Measurements from ENCODE around the gene MYL3.
A peak's percentile ranks its signal among the peaks of the same experiment; 100 is the strongest.

The MYL3 gene

DNA sequence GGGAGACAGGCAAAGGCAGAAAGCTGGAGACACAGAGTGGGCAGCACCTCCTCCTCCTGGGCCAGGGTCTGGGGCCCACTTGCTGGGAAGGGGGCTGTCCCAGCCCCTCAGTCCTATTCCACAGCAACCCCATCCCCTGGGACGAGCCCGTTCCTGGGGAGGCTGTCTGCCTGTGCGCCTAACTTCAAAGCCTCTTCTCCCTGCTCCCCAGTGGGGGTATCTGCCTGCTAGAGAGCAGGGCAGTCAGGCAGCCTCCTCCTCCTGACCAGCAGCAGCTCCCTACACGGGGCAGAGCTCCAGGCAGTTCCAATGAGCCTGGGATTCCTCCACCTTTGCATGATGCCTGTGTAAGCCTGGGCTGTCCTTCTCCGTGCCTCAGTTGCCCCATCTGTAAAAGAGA is 21.2 kb upstream of the MYL3 start:
- TF ChIP-seq, protein P1, sequence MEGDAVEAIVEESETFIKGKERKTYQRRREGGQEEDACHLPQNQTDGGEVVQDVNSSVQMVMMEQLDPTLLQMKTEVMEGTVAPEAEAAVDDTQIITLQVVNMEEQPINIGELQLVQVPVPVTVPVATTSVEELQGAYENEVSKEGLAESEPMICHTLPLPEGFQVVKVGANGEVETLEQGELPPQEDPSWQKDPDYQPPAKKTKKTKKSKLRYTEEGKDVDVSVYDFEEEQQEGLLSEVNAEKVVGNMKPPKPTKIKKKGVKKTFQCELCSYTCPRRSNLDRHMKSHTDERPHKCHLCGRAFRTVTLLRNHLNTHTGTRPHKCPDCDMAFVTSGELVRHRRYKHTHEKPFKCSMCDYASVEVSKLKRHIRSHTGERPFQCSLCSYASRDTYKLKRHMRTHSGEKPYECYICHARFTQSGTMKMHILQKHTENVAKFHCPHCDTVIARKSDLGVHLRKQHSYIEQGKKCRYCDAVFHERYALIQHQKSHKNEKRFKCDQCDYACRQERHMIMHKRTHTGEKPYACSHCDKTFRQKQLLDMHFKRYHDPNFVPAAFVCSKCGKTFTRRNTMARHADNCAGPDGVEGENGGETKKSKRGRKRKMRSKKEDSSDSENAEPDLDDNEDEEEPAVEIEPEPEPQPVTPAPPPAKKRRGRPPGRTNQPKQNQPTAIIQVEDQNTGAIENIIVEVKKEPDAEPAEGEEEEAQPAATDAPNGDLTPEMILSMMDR (IDR thresholded peaks at IDR 0.05; ENCODE audit: low read depth, low read length): no peak
- Histone ChIP-seq H3K4me3 (ENCODE audit: low read depth, low read length) (no peak overlapping the region), H3K27me3 (ENCODE audit: insufficient read depth, low read depth, severe bottlenecking) (peaks cover 15% of the 10 kb centered on the region), H3K27ac (no peak overlapping the region), H3K9me3 (ENCODE audit: severe bottlenecking) (no peaks in the 10 kb centered on the region), H3K36me3 (no peaks in the 10 kb centered on the region)
- no peak for DNase-seq

DNA sequence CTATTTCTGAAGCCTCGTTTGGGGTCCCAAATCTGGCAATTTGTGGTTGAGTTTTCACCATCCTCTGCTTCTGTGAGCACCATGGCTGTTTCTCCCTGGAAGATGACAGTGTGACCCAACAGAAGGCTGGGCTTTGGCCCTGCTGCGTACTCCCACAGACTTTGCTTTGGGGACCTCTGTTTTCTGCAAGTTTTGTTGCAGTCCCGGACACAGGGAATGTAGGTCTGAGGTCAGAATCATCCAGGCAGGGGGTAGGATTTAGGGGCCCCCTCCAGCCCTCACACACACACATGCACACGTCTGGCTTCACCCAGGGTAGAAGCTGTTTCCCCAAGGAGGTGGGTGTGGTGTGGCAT is 20.6 kb upstream of the MYL3 start:
- DNase-seq: no peak
- Histone ChIP-seq H3K36me3 (no peaks in the 10 kb centered on the region), H3K27ac (no peak overlapping the region), H3K9me3 (ENCODE audit: severe bottlenecking) (no peaks in the 10 kb centered on the region), H3K4me3 (ENCODE audit: low read depth, low read length) (no peak overlapping the region), H3K27me3 (ENCODE audit: insufficient read depth, low read depth, severe bottlenecking) (peaks cover 15% of the 10 kb centered on the region)
- TF ChIP-seq, protein P1 (IDR thresholded peaks at IDR 0.05; ENCODE audit: low read depth, low read length): no peak

DNA sequence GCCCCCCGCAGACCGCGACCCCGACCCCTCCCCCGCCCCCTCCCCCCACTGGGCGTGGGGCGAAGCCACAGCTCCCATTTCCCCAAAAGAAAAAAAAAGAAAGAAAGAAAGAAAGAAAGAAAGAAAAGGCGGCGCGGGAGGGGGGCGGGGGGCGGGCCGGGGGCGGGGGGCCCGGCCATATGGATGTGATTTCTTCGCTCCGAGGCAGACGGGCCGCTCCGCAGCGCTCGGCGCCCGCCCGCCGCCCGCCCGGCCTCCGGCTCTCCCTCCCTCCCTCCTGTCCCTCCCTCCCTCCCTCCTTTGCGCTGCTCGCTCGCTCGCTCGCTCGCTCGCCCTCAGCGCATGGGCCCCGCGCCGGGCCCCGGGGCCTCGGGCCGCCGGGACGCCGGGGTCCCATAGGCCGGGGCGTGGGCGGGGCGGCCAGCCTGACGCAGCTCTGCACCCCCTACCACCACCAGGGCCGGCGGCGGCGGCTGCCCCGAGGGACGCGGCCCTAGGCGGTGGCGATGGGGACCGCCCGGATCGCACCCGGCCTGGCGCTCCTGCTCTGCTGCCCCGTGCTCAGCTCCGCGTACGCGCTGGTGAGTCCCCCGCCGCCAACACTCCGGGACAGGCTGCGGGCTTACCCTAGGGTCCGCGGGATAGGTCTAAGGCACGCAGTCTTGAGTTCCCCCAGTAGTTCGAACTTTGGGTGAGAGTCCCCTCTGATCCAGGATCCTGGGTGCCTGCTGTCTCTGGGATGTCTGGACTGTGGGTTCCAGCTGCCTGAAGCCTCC is 20.0 kb upstream of the MYL3 start:
- no peaks in the 10 kb centered on the region for H3K36me3 ChIP-seq
- TF ChIP-seq, protein P1 (IDR thresholded peaks at IDR 0.05; ENCODE audit: low read depth, low read length): no peak
- peaks cover 15% of the 10 kb centered on the region for H3K27me3 ChIP-seq (ENCODE audit: insufficient read depth, low read depth, severe bottlenecking)
- DNase-seq: peak; percentile 37
- peak overlapping the region; percentile 66 for H3K4me3 ChIP-seq (ENCODE audit: low read depth, low read length)
- no peaks in the 10 kb centered on the region for H3K9me3 ChIP-seq (ENCODE audit: severe bottlenecking)
- H3K27ac ChIP-seq: no peak overlapping the region

DNA sequence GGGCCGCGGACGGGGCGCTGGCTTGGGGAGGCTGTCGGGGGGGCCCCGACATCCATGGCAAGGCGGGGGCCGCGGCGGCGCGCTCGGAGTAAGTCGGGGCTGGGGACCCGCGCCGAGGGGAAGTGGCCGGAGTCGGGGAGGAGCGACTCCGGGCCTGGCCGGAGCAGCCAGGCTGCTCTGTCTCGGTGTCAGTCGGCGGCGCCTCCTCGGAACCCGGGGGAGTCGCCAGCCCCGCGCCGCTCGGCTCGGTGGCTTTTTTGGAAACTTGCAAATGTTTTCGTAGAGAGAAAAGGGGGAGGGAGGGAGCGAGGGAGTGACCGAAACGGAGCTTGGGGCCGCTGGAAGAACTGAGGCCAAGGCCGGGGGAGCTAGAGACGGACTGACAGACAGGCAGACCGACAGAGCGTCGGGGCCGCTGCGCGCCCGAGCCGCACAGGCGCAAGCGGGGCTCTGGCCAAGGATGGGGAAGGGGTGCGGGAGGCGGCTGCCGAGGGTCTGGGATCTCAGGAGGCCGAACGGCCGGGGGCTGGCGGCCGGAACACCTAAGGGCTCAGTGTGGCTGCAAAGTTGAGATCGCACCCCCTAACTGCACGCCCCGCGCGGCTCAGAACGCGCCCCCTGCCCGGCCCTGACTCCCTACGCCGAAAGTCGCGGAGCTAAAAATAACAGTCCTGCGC is 19.3 kb upstream of the MYL3 start:
- DNase-seq: no peak
- TF ChIP-seq, protein P1 (IDR thresholded peaks at IDR 0.05; ENCODE audit: low read depth, low read length): no peak
- H3K27ac ChIP-seq: no peak overlapping the region
- H3K9me3 ChIP-seq (ENCODE audit: severe bottlenecking): no peaks in the 10 kb centered on the region
- H3K27me3 ChIP-seq (ENCODE audit: insufficient read depth, low read depth, severe bottlenecking): peaks cover 15% of the 10 kb centered on the region
- peak overlapping the region; percentile 66 for H3K4me3 ChIP-seq (ENCODE audit: low read depth, low read length)
- H3K36me3 ChIP-seq: no peaks in the 10 kb centered on the region

DNA sequence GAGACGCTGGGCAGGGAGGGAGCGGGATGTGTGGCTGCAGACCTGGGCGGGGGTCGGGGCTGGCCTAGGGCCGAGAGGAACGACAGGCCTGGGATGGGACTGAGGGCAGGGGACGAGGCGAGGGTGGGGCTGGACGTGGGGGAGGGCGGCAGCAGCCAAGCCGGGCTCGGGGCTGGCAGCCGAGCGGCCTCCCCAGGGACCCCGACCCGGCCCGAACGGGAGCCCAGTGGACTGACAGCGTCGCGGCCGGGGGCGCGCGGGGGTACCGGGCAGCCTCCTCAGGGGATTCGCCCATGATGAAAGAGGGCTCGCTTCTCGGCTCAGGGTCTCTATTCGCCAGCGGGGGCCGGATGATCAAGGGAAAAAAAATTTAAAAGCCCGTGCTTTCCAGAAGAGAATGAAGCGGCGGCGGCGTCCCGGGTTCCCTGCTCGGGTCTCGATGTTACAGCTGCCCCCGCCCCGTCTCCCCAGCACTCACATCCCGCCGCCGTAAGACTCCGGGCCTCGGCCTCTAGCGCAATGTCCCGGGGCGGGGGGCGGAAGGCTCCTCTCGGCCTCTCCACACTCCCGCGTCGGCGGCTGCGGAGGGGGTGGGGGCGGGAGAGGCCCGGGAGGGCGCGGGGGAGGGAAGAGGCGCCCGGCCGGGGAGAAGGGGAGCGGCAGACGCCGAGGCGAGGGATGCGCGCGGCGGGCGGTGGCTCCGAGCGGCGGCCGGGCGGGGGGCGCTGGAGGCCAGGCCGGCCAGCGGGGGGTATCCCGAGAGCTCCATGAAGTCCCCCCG is 18.5 kb upstream of the MYL3 start:
- peak; percentile 36 for DNase-seq
- no peaks in the 10 kb centered on the region for H3K36me3 ChIP-seq
- H3K4me3 ChIP-seq (ENCODE audit: low read depth, low read length): peak overlapping the region; percentile 66
- peaks cover 15% of the 10 kb centered on the region for H3K27me3 ChIP-seq (ENCODE audit: insufficient read depth, low read depth, severe bottlenecking)
- H3K9me3 ChIP-seq (ENCODE audit: severe bottlenecking): no peaks in the 10 kb centered on the region
- TF ChIP-seq, protein P1 (IDR thresholded peaks at IDR 0.05; ENCODE audit: low read depth, low read length): no peak
- H3K27ac ChIP-seq: no peak overlapping the region

Data from WERI-Rb-1 (cell line).